Loucy (cell line): ENCODE data around the gene TRABD2B.

Source experiments
- H2AFZ ChIP-seq: fragments of 200-600 bp; sonication (generic); 2 replicates; pipeline ENCODE4 v1.6.0; 2016; ENCODE audit warnings: antibody characterized with exemption, mild to moderate bottlenecking, low read length, moderate library complexity
- H3F3A ChIP-seq: fragments of 200-600 bp; 2 replicates; pipeline ENCODE4 v1.6.0; 2016; ENCODE audit warnings: antibody characterized with exemption, low read depth, mild to moderate bottlenecking
- H3K27me3 ChIP-seq: fragments of 200-600 bp; sonication (generic); 2 replicates; pipeline ENCODE4 v1.6.1; 2014; ENCODE audit warnings: low read length, mild to moderate bottlenecking; ENCODE audit not compliant: insufficient read depth, poor library complexity, severe bottlenecking
- H3K36me3 ChIP-seq: fragments of 200-600 bp; sonication (generic); 2 replicates; pipeline ENCODE4 v1.6.1; 2016; ENCODE audit warnings: low read length; ENCODE audit not compliant: insufficient read depth
- H3K4me1 ChIP-seq: fragments of 200-600 bp; sonication (generic); 2 replicates; pipeline ENCODE4 v1.5.1; 2014; ENCODE audit warnings: low read length, mild to moderate bottlenecking; ENCODE audit not compliant: insufficient read depth, poor library complexity, severe bottlenecking
- H3K4me2 ChIP-seq: fragments of 200-600 bp; sonication (generic); 2 replicates; pipeline ENCODE4 v1.6.0; 2014; ENCODE audit warnings: antibody characterized with exemption, low read length, low read depth, mild to moderate bottlenecking; ENCODE audit not compliant: poor library complexity, severe bottlenecking
- H3K4me3 ChIP-seq: fragments of 200-600 bp; sonication (generic); 2 replicates; pipeline ENCODE4 v1.5.1; 2014; ENCODE audit warnings: low read length, mild to moderate bottlenecking, mixed read lengths; ENCODE audit not compliant: poor library complexity, severe bottlenecking
- H3K79me2 ChIP-seq: fragments of 200-600 bp; sonication (generic); 2 replicates; pipeline ENCODE4 v1.6.1; 2014; ENCODE audit warnings: low read length; ENCODE audit not compliant: insufficient read depth
- H3K9ac ChIP-seq: fragments of 200-600 bp; sonication (generic); 2 replicates; pipeline ENCODE4 v1.6.0; 2014; ENCODE audit warnings: mild to moderate bottlenecking, low read depth, low read length, moderate library complexity; ENCODE audit not compliant: poor library complexity, severe bottlenecking
- H3K9me2 ChIP-seq: fragments of 200-600 bp; sonication (generic); replicated peaks from 2 replicates; pipeline ENCODE4 v1.6.1; 2016; ENCODE audit warnings: low read depth, low read length, mixed read lengths
- H3K9me3 ChIP-seq: fragments of 200-600 bp; sonication (generic); 2 replicates; pipeline ENCODE4 v1.6.1; 2014; ENCODE audit warnings: mild to moderate bottlenecking, antibody characterized with exemption, low read length, low read depth; ENCODE audit not compliant: insufficient read depth
- H4K20me1 ChIP-seq: fragments of 200-600 bp; sonication (generic); 2 replicates; pipeline ENCODE4 v1.6.0; 2014; ENCODE audit warnings: antibody characterized with exemption, low read length, mild to moderate bottlenecking; ENCODE audit not compliant: insufficient read depth, poor library complexity, severe bottlenecking
- CTCF ChIP-seq: fragments of 200-600 bp; sonication (generic); conservative IDR thresholded peaks from 2 replicates; pipeline ENCODE4 v1.5.1; 2014; ENCODE audit warnings: mild to moderate bottlenecking, antibody characterized with exemption, low read length
- EZH2phosphoT487 ChIP-seq: fragments of 200-600 bp; IDR thresholded peaks from 2 replicates; pipeline ENCODE4 v1.6.1; 2018; ENCODE audit warnings: antibody characterized with exemption, mild to moderate bottlenecking, moderate library complexity, borderline replicate concordance

The TRABD2B gene

GRCh38 chr1:47795102-47795501, 202.1 kb downstream of the TRABD2B start:
- Histone ChIP-seq H3K79me2 (no peaks in the 10 kb centered on the region), H2AFZ (no peak overlapping the region), H3K9me2 (no peaks in the 10 kb centered on the region), H4K20me1 (no peaks in the 10 kb centered on the region), H3K36me3 (no peaks in the 10 kb centered on the region), H3K4me2 (no peak overlapping the region), H3K9me3 (no peaks in the 10 kb centered on the region), H3K4me3 (no peak overlapping the region), H3F3A (no peaks in the 10 kb centered on the region), H3K9ac (no peak overlapping the region), H3K27me3 (no peaks in the 10 kb centered on the region), H3K4me1 (no peaks in the 10 kb centered on the region)
- TF ChIP-seq CTCF (no peak), EZH2phosphoT487 (no peak)

DNA sequence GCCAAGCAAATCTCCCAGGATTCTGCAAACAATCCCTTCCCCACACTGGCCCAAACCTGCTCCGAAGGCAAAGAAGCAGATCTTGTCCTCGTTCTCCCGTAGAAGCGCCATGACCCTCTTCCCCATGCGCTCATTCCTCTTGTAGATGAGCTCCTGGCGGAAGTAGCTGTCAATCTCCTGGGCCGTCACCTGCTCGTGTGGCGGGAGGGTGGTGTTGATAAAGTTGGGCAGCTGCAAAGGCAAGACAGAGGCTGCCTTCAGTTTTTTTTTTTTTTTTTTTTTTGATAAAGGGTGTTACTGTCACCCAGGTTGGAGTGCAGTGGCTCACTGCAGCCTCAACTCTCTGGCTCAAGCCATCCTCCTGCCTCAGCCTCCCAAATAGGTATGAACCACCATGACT, 202.7 kb downstream of the TRABD2B start:
- H3K27me3 ChIP-seq, result no peaks in the 10 kb centered on the region
- H4K20me1 ChIP-seq, result no peaks in the 10 kb centered on the region
- H3K9me3 ChIP-seq, result no peaks in the 10 kb centered on the region
- no peak overlapping the region for H3K4me2 ChIP-seq
- H3K36me3 ChIP-seq, result no peaks in the 10 kb centered on the region
- no peaks in the 10 kb centered on the region for H3K79me2 ChIP-seq
- H2AFZ ChIP-seq, result no peak overlapping the region
- no peak overlapping the region for H3K9ac ChIP-seq
- no peaks in the 10 kb centered on the region for H3F3A ChIP-seq
- H3K9me2 ChIP-seq, result no peaks in the 10 kb centered on the region
- H3K4me3 ChIP-seq, result no peak overlapping the region
- no peaks in the 10 kb centered on the region for H3K4me1 ChIP-seq
- TF ChIP-seq CTCF, result no peak
- TF ChIP-seq EZH2phosphoT487, result no peak

DNA sequence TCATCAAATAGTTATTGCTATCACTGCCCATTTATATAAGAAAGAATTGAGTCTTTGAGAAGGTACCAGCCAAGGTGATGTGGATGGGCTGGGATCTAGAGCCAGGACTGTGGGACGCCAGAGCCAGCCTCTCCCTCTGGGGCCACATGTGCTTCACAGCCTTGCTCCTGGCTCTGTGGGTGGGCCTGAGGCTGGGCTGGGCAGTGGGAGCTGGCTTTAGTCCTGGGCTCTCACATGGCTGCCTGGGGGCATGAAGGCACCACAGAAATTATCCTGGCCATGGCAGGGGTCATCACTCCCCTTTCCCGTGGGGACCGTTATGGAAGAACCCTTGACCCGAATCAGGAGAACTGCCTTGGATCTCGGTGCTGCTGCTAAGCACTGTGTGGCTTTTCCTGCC, 203.1 kb downstream of the TRABD2B start:
- no peak for TF ChIP-seq CTCF
- no peak for TF ChIP-seq EZH2phosphoT487
- Histone ChIP-seq H3K4me3 (no peak overlapping the region), H3K9me3 (no peaks in the 10 kb centered on the region), H3K36me3 (no peaks in the 10 kb centered on the region), H3K27me3 (no peaks in the 10 kb centered on the region), H4K20me1 (no peaks in the 10 kb centered on the region), H3K79me2 (no peaks in the 10 kb centered on the region), H3K9ac (no peak overlapping the region), H3F3A (no peaks in the 10 kb centered on the region), H2AFZ (no peak overlapping the region), H3K4me1 (no peaks in the 10 kb centered on the region), H3K4me2 (no peak overlapping the region), H3K9me2 (no peaks in the 10 kb centered on the region)
